VCaP (cell line): ENCODE data around the gene APOL4.
A peak's percentile ranks its signal among the peaks of the same experiment; 100 is the strongest.

ENCODE experiments used
- H3K27ac ChIP-seq: fragments of 450-650 bp; 2 replicates; pipeline ENCODE4 v1.5.1; 2017
- CTCF ChIP-seq: fragments of 450-650 bp; conservative IDR thresholded peaks from 2 replicates; pipeline ENCODE4 v1.5.1; 2017; ENCODE audit warnings: mild to moderate bottlenecking, moderate library complexity

APOL4 gene

GRCh38 chr22:36153501-36154422, 47.8 kb downstream of the APOL4 start:
- no peak for TF ChIP-seq CTCF
- H3K27ac ChIP-seq = peak overlapping the region; percentile 98

- peak overlapping the region; percentile 98 for H3K27ac ChIP-seq
These were observed 48.8 kb downstream of the APOL4 start for GRCh38 chr22:36152821-36153220.

- no peak for TF ChIP-seq CTCF
- H3K27ac ChIP-seq = no peak overlapping the region
These were observed 49.5 kb downstream of the APOL4 start for GRCh38 chr22:36152088-36152487.

DNA sequence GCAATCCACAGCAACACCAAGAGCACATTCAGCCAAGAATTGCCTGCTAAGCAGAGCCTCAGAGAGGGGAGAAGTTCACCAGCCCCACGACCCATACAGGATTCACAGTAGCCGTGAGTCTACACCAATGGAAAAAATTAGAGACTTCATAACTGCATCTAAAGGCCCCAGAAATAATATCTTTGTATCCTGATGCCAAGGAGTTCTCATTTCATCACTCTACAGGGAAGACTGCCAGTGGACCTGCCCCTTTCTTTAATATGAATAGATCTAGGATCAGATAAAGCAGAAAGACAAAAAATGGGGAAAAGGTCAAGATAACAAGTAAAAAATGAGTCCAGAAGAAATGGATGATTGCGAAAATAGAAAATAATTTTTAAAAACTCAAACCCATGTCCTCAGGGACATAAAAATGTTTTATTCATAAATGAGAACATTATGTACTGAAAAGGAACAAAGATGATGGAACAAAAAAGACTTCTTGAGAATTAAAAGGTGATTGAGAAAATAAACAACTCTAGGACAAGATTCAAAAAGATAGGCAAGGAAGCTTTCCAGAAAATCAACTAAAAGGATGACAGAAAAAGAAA, 50.5 kb downstream of the APOL4 start:
- H3K27ac ChIP-seq = peak overlapping the region; percentile 3; the same call in 1 of the 2 replicates
- TF ChIP-seq CTCF = no peak

GRCh38 chr22:36149441-36149840, 52.2 kb downstream of the APOL4 start:
- TF ChIP-seq CTCF = no peak
- no peak overlapping the region for H3K27ac ChIP-seq

DNA sequence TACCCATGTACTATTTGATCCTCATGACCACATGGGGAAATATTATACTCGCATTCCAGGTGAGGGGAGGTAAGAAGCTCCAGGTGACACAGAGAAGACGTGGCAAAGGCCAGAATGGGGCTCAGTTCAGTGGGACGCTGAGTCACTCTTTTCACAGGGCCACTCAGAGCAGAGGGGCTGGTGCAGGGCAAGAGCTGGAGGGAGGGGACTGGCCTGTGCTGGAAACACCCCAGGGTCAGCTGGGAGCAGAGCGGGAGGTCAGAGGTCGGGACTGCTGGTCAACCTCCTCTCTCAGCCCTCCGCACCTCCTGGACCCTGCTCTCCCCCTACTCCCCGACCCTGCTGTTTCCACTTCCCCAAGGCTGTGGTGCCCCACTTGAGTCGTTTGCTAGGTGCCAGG, 53.2 kb downstream of the APOL4 start:
- TF ChIP-seq CTCF = no peak
- H3K27ac ChIP-seq = no peak overlapping the region

GRCh38 chr22:36147196-36147791, 54.3 kb downstream of the APOL4 start:
- no peak overlapping the region for H3K27ac ChIP-seq
- no peak for TF ChIP-seq CTCF
